ENCODE results near the gene USP10.

GRCh38 chr16:84759906-84760305, 60.1 kb downstream of the USP10 start:
- no peak for TF ChIP-seq POLR2AphosphoS5 (IDR thresholded peaks at IDR 0.05; ENCODE audit: low read depth, low read length)
- TF ChIP-seq SIN3A (IDR thresholded peaks at IDR 0.05; ENCODE audit: borderline replicate concordance, insufficient read depth, low read length): no peak
- TF ChIP-seq REST (IDR thresholded peaks at IDR 0.05; ENCODE audit: insufficient read depth in 1 of 2, low read depth in 2 of 2, low read length in 2 of 2): no peak

Measured in PFSK-1 (cell line).